Progenitor cell of endocrine pancreas (in vitro differentiated cells): ENCODE measurements around the gene AADAT. TPM values are rescaled to one million over a fixed set of nuclear protein-coding genes. Genes with fewer than 3 reads are reported as not detected.

Experiments
- DNase-seq: peaks from one replicate; pipeline ENCODE4 v3.0.0; 2021; ENCODE audit warnings: low spot score; ENCODE audit not compliant: unreplicated experiment
- H3K27ac Mint-ChIP-seq: 2 replicates; pipeline ENCODE4 v1.8.0; 2021; ENCODE audit warnings: mild to moderate bottlenecking, moderate library complexity, mixed read lengths
- H3K27me3 Mint-ChIP-seq: 2 replicates; pipeline ENCODE4 v1.8.0; 2021; ENCODE audit warnings: mixed read lengths
- H3K36me3 Mint-ChIP-seq: 2 replicates; pipeline ENCODE4 v1.8.0; 2022; ENCODE audit warnings: mixed read lengths; ENCODE audit not compliant: insufficient read depth
- H3K4me1 Mint-ChIP-seq: 2 replicates; pipeline ENCODE4 v1.8.0; 2021; ENCODE audit warnings: low read depth, mixed read lengths
- H3K4me3 Mint-ChIP-seq: 2 replicates; pipeline ENCODE4 v1.8.0; 2021; ENCODE audit warnings: low read depth, mild to moderate bottlenecking, moderate library complexity, mixed read lengths
- H3K9me3 Mint-ChIP-seq: 2 replicates; pipeline ENCODE4 v1.8.0; 2021; ENCODE audit warnings: low read depth, mixed read lengths
- total RNA-seq: library from RNA; stranded (reverse); gene quantifications from 2 replicates; pipeline ENCODE4 v1.2.1, GENCODE V29; 2021
- TF ChIP-seq, protein P1 (sequence below): fragments of 200-600 bp; sonication (generic); IDR thresholded peaks from one replicate; pipeline ENCODE4 v1.5.0; 2021; ENCODE audit warnings: antibody characterized with exemption, mild to moderate bottlenecking; ENCODE audit not compliant: unreplicated experiment

The AADAT gene
- total RNA-seq, 1 donor from 2014 or later: 34.1 TPM

DNA sequence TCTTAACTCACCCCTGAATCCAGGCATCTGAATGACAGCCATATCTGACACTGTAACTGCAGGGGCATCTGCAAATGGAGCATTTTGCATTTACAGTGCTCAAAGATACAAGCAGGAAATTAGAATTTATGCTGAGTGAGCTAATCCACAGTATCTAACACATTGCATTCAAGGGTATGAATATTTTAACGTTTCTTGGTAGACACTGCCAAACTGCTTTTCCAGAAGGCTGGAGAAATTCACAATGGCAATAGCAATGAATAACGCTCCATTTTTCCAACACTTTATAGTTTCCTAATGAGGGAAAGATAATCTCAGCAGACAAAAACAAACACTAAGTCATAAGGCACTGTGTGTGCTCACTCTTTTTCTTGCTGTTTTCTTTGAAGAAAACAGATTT, 30.9 kb downstream of the AADAT start:
- no peaks in the 10 kb centered on the region for H3K4me1 Mint-ChIP-seq
- no peaks in the 10 kb centered on the region for H3K9me3 Mint-ChIP-seq
- TF ChIP-seq, protein P1, sequence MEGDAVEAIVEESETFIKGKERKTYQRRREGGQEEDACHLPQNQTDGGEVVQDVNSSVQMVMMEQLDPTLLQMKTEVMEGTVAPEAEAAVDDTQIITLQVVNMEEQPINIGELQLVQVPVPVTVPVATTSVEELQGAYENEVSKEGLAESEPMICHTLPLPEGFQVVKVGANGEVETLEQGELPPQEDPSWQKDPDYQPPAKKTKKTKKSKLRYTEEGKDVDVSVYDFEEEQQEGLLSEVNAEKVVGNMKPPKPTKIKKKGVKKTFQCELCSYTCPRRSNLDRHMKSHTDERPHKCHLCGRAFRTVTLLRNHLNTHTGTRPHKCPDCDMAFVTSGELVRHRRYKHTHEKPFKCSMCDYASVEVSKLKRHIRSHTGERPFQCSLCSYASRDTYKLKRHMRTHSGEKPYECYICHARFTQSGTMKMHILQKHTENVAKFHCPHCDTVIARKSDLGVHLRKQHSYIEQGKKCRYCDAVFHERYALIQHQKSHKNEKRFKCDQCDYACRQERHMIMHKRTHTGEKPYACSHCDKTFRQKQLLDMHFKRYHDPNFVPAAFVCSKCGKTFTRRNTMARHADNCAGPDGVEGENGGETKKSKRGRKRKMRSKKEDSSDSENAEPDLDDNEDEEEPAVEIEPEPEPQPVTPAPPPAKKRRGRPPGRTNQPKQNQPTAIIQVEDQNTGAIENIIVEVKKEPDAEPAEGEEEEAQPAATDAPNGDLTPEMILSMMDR: no peak
- no peaks in the 10 kb centered on the region for H3K27me3 Mint-ChIP-seq
- H3K4me3 Mint-ChIP-seq: no peak overlapping the region
- no peak for DNase-seq
- H3K36me3 Mint-ChIP-seq: peaks cover 15% of the 10 kb centered on the region
- no peak overlapping the region for H3K27ac Mint-ChIP-seq

DNA sequence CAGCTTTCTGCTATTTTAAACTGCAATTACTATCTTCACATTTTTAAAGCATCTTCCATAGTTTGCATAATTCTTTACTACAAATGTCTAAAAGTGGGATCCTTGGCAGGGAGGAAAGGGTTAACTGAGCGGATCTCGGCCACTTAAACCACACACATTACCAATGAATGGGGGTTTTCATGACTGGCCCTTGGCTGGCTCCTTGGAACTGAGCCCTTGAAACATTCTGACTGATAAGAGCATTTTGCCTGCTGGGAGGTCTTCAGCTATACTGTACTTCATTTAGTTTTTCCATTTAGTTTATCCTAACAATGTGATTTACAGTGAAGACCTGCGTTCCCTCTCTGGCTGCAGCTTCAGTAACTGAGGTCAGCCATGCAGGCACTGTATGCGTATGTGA, 31.9 kb downstream of the AADAT start:
- Mint-ChIP-seq H3K4me3 (no peak overlapping the region), H3K4me1 (no peaks in the 10 kb centered on the region), H3K36me3 (peaks cover 12% of the 10 kb centered on the region), H3K27ac (no peak overlapping the region), H3K27me3 (no peaks in the 10 kb centered on the region), H3K9me3 (no peaks in the 10 kb centered on the region)
- DNase-seq: no peak
- TF ChIP-seq, protein P1: no peak

DNA sequence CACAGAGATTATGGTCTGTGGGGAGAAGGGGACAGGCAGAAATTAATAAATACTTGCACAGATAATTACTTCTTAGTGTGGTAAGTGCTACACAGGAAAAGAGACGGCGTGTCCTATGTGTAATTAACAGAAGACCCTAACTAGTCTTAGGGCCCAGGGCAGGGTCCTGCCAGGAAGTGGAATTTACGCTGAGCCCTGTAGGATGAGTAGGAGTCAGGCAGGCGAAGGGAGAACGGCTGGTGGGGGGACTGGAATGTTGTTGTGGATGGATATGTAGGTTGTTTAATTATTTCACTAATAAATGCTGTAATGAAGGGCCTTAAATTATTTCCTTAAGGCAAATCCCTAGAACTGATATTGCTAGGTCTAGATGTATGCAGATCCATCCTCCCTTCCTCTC, 36.8 kb downstream of the AADAT start:
- Mint-ChIP-seq H3K9me3 (no peaks in the 10 kb centered on the region), H3K27ac (no peak overlapping the region), H3K4me3 (no peak overlapping the region), H3K4me1 (no peaks in the 10 kb centered on the region), H3K36me3 (no peaks in the 10 kb centered on the region), H3K27me3 (no peaks in the 10 kb centered on the region)
- DNase-seq: no peak
- TF ChIP-seq, protein P1: no peak

DNA sequence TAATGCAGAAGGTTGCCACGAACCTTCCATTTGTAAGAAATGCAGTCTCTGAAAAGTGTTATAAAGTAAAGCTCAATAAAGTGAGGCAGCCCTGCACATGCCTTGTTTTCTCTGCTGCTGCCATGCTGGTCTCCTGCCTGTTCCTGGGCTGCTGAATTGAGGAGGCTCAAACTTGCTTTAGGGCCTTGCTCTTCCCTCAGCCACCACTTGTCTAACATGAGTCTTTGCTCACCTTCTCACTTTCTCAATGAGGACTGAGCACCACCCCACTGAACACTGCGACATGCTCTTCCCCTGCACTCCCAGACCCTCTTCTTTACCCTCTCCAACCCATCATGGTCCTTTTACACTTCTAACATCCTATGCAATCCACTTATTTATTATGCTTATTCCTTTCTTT, 38.4 kb downstream of the AADAT start:
- Mint-ChIP-seq H3K27me3 (no peaks in the 10 kb centered on the region), H3K9me3 (no peaks in the 10 kb centered on the region), H3K36me3 (no peaks in the 10 kb centered on the region), H3K4me1 (no peaks in the 10 kb centered on the region), H3K27ac (no peak overlapping the region), H3K4me3 (no peak overlapping the region)
- TF ChIP-seq, protein P1: no peak
- DNase-seq: no peak

DNA sequence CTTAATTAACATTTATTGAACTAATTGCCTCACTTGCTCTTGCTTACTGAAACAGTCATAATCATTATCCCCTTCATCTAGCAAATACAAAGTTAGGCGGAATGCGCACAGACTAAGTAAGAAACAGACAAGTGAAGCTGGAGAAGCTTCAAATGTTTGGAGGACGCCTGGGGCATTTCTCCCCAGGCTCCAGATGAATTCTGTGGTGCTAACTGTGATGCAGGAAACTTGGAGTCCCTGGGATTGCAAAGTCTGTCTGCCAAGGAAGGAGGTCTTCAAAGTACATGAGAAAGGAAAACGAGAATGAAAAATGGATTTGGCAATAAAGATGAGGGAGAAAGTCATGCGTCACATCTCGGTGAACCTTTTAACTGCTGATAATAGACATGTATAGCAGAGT, 40.0 kb downstream of the AADAT start:
- Mint-ChIP-seq H3K4me3 (no peak overlapping the region), H3K4me1 (no peaks in the 10 kb centered on the region), H3K27me3 (no peaks in the 10 kb centered on the region), H3K36me3 (no peaks in the 10 kb centered on the region), H3K27ac (no peak overlapping the region), H3K9me3 (no peaks in the 10 kb centered on the region)
- TF ChIP-seq, protein P1: no peak
- DNase-seq: no peak
